ENCODE results near the gene ADCY1. TPM values are rescaled to one million over a fixed set of nuclear protein-coding genes. Genes with fewer than 3 reads are reported as not detected.

ADCY1 gene
- total and polyA plus RNA-seq, 2 donors from 2014 or later = 2.9 to 3.7 TPM

- Histone ChIP-seq H3K27ac (ENCODE audit: low read depth in 2 of 2, low read length in 2 of 2) (no peak overlapping the region), H3K9me3 (ENCODE audit: control insufficient read depth in 2 of 3, insufficient read depth in 1 of 3, low read length in 3 of 3) (no peaks in the 10 kb centered on the region), H3K4me3 (ENCODE audit: low read length in 3 of 3) (no peak overlapping the region), H3K27me3 (ENCODE audit: control insufficient read depth, insufficient read depth, low read length) (no peaks in the 10 kb centered on the region), H3K4me1 (ENCODE audit: control insufficient read depth in 2 of 3, insufficient read depth in 2 of 3, low read depth in 1 of 3, low read length in 3 of 3) (no peaks in the 10 kb centered on the region), H3K9ac (ENCODE audit: low read length in 3 of 3) (no peak overlapping the region), H3K36me3 (ENCODE audit: control insufficient read depth in 2 of 3, insufficient read depth in 3 of 3, low read length in 3 of 3) (no peaks in the 10 kb centered on the region)
- intact Hi-C loops (cut with DNase I) = no loop called here
- DNase-seq (no peak), FAIRE-seq (no peak)
- TF ChIP-seq CTCF (IDR thresholded peaks at IDR 0.05; ENCODE audit: borderline replicate concordance, extremely low read depth, insufficient read depth) = no peak
Measured at GRCh38 chr7:45648671-45648995, 74.5 kb downstream of the ADCY1 start.

DNA sequence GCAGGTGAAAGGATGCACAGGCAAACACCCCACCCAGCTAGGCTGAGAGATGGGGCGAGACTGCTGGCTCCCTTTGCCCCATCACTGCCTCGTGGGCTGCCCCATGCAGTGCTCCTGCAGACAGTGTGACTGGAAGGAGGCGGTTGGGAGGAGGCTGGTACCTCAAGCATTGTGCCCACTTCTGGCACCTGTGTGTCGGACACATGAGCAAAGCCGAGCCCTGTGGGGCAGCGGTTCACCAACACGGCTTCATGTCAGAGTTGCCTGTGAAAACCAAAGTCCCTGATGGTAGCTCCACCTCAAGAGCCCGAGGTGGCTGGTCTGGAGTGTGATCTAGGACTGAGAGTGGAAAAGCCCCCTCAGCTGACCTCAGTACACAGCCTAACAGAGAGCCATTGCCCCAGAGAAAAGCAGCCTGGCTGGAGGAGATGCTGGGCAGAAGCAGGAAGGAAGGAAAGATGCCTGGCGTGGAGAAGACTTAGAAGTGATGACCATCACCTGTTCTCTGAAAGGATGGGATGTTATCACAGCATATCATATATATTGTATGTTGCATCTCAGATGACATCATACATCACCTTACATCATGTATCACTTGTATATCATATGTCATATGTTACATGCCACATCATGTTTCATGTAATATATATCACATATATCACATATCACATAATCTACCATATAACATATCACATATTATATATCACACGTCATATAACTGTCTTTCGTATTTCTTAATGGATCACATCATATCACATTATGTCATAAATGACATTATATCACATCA, 75.6 kb downstream of the ADCY1 start:
- Histone ChIP-seq H3K36me3 (ENCODE audit: control insufficient read depth in 2 of 3, insufficient read depth in 3 of 3, low read length in 3 of 3) (no peaks in the 10 kb centered on the region), H3K4me1 (ENCODE audit: control insufficient read depth in 2 of 3, insufficient read depth in 2 of 3, low read depth in 1 of 3, low read length in 3 of 3) (no peaks in the 10 kb centered on the region), H3K27ac (ENCODE audit: low read depth in 2 of 2, low read length in 2 of 2) (no peak overlapping the region), H3K9ac (ENCODE audit: low read length in 3 of 3) (no peak overlapping the region), H3K27me3 (ENCODE audit: control insufficient read depth, insufficient read depth, low read length) (no peaks in the 10 kb centered on the region), H3K4me3 (ENCODE audit: low read length in 3 of 3) (no peak overlapping the region), H3K9me3 (ENCODE audit: control insufficient read depth in 2 of 3, insufficient read depth in 1 of 3, low read length in 3 of 3) (no peaks in the 10 kb centered on the region)
- DNase-seq (no peak), FAIRE-seq (no peak)
- intact Hi-C loops (cut with DNase I) = no loop called here
- TF ChIP-seq CTCF (IDR thresholded peaks at IDR 0.05; ENCODE audit: borderline replicate concordance, extremely low read depth, insufficient read depth) = no peak

DNA sequence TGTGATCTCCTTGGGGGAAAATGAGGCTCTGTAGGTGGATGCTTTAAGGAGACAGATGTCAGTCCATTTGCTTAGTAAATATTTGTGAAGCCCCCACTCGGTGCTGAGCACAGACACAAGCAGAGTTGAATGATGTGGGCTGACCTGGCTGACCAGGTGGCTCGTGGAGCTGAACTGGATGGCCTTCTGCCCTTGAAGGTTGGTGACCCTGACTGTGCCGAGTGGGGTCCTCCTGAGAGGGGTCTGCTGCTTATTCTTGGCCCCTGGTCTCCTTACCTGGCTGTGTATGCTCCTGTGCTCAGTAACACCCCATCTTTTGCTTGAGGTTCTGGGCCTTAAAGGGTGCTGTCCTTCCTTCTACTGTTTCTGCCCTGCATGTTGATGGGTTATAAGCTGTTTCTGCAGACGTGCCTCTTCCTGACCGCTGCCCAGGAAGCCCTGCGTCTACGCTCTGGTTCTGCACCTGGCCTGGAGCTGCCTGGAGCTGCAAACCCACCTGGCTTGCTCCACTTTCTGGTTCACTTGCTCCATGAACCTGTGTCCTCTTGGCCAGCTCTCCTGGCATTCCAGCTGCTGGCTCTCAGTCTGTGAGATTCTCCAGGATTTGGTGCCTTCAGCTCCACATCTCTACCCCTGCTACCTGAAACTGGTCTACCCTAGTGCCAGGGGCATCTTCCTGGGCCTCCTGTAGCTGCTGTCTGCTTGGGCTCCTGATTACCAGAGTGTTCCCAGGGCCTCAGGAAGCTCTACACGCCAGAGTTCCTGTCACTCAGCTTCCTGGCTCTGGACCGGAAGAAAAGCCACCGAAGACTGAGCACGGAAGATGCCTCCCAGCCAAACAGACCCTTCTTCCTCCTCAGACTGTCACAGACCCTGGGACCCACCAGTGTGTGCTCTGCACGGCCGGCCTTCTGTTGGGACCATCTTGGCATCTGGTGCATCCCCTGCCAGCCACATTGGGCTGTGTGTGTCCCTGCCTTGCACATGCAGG, 76.5 kb downstream of the ADCY1 start:
- no peak for DNase-seq
- FAIRE-seq = no peak
- intact Hi-C loops (cut with DNase I) = no loop called here

More for the DNA sequence above, 76.5 kb downstream of the ADCY1 start:
- Histone ChIP-seq H3K4me3 (ENCODE audit: low read length in 3 of 3) (no peak overlapping the region), H3K36me3 (ENCODE audit: control insufficient read depth in 2 of 3, insufficient read depth in 3 of 3, low read length in 3 of 3) (no peaks in the 10 kb centered on the region), H3K27ac (ENCODE audit: low read depth in 2 of 2, low read length in 2 of 2) (no peak overlapping the region), H3K9me3 (ENCODE audit: control insufficient read depth in 2 of 3, insufficient read depth in 1 of 3, low read length in 3 of 3) (no peaks in the 10 kb centered on the region), H3K27me3 (ENCODE audit: control insufficient read depth, insufficient read depth, low read length) (no peaks in the 10 kb centered on the region), H3K9ac (ENCODE audit: low read length in 3 of 3) (no peak overlapping the region), H3K4me1 (ENCODE audit: control insufficient read depth in 2 of 3, insufficient read depth in 2 of 3, low read depth in 1 of 3, low read length in 3 of 3) (no peaks in the 10 kb centered on the region)
- TF ChIP-seq CTCF (IDR thresholded peaks at IDR 0.05; ENCODE audit: borderline replicate concordance, extremely low read depth, insufficient read depth) = no peak
